Esophagus muscularis mucosa (tissue), 4 donors: Measurements from ENCODE around the gene PCDHB12. TPM values are rescaled to one million over a fixed set of nuclear protein-coding genes. Genes with fewer than 3 reads are reported as not detected.
"Not testable (repeated sequence)": the region's sequence is repeated elsewhere in the genome, so short reads cannot be mapped to it uniquely, and the experiment has no call there.

Experiments
- DNase-seq: peaks from one replicate; pipeline ENCODE4 v3.0.0-alpha.2; 2017; ENCODE audit errors: extremely low spot score
- H3K27ac ChIP-seq, 4 donors: fragments of 200-600 bp; sonication (generic); replicated peaks in 1 of 4; 1 replicate in 3 of 4; 2 replicates in 1 of 4; pipeline ENCODE4 v1.5.1; 2016 to 2019; ENCODE audit warnings: mild to moderate bottlenecking in 1 of 4
- H3K27me3 ChIP-seq, 4 donors: fragments of 200-600 bp; sonication (generic); one replicate each; pipeline versions ENCODE4 v1.5.1 to v1.6.0; 2016 to 2019
- H3K36me3 ChIP-seq, 4 donors: fragments of 200-600 bp; sonication (generic); one replicate each; pipeline ENCODE4 v1.5.1; 2016 to 2019
- H3K4me1 ChIP-seq, 4 donors: fragments of 200-600 bp; sonication (generic); one replicate each; pipeline ENCODE4 v1.5.1; 2016 to 2019
- H3K4me3 ChIP-seq, 4 donors: fragments of 200-600 bp; sonication (generic); 1 replicate in 2 of 4; 2 replicates in 2 of 4; pipeline ENCODE4 v1.5.1; 2016 to 2019; ENCODE audit warnings: mild to moderate bottlenecking in 4 of 4, moderate library complexity in 1 of 4
- H3K9me3 ChIP-seq, 4 donors: fragments of 200-600 bp; sonication (generic); 1 replicate in 3 of 4; 2 replicates in 1 of 4; pipeline ENCODE4 v1.5.1; 2016 to 2019
- CTCF ChIP-seq, 3 experiments: fragments of 200-600 bp in 2 of 3; fragments of 450-650 bp in 1 of 3; sonication (generic) in 2 of 3; IDR thresholded peaks; one replicate each; pipeline ENCODE4 v1.5.1; 2017 to 2019; ENCODE audit warnings: antibody characterized with exemption in 3 of 3, mild to moderate bottlenecking in 2 of 3, moderate library complexity in 1 of 3
- EP300 ChIP-seq: sonication (generic); formaldehyde crosslinking; IDR thresholded peaks from one replicate; pipeline ENCODE4 v1.6.1; 2017; ENCODE audit warnings: antibody characterized with exemption
- POLR2A ChIP-seq: fragments of 450-650 bp; IDR thresholded peaks from one replicate; pipeline ENCODE4 v1.6.1; 2017; ENCODE audit warnings: antibody characterized with exemption, moderate library complexity, mild to moderate bottlenecking, low read depth
- POLR2AphosphoS5 ChIP-seq, 2 donors: sonication (generic); formaldehyde crosslinking; IDR thresholded peaks; one replicate each; pipeline ENCODE4 v1.6.1; 2017; ENCODE audit warnings: antibody characterized with exemption in 2 of 2
- WGBS: methylation state at CpG from one replicate; pipeline ENCODE4 v1.1.5; 2018; 5-methylcytosine and 5-hydroxymethylcytosine counted together
- intact Hi-C: fragments of 100-400 bp; cut with DNase I; formaldehyde crosslinking; loops from one replicate; pipeline ENCODE4 v1.15.1; 2023
- total RNA-seq, 4 donors: library from RNA; depleted of rRNA; stranded (reverse); fragments of >200 nt; gene quantifications; one replicate each; pipeline versions ENCODE4 v1.1.0 to v1.2.1, GENCODE V29; 2016

Gene PCDHB12
- total RNA-seq, 4 donors from 2014 or later, result 2.2 to 4.3 (median 2.9) TPM

GRCh38 chr5:141180313-141180712 lies 28.2 kb upstream of the PCDHB12 start:
- intact Hi-C loops, result no loop called here
- no peak for TF ChIP-seq POLR2A
- TF ChIP-seq CTCF (IDR thresholded peaks at IDR 0.05), result no peak
- no peak for TF ChIP-seq POLR2AphosphoS5 (IDR thresholded peaks at IDR 0.05)
- TF ChIP-seq EP300, result no peak
- DNase-seq, result no peak
- Histone ChIP-seq H3K27ac (no peak overlapping the region), H3K27me3 (peaks cover 0 to 79% (median 2%) of the 10 kb centered on the region in 4 donors), H3K4me3 (no peak overlapping the region), H3K4me1 (no peaks in the 10 kb centered on the region), H3K36me3 (no peaks in the 10 kb centered on the region), H3K9me3 (peaks cover 0 to 82% (median 52%) of the 10 kb centered on the region in 4 donors)
- 63% methylated on average over 1 of the region's 1 CpG for WGBS

GRCh38 chr5:141182248-141182647 lies 26.3 kb upstream of the PCDHB12 start, which contains the start of gene PCDHB16:
Gene PCDHB16, plus strand, starts transcription at chr5:141182387. Its CDS starts 173 bp downstream, at chr5:141182560.
- no peak for TF ChIP-seq EP300
- TF ChIP-seq POLR2A, result no peak
- peak; percentile 36 to 42 (median 37) for TF ChIP-seq CTCF (IDR thresholded peaks at IDR 0.05)
- peak in 1 of 2 donors; percentile 8 for TF ChIP-seq POLR2AphosphoS5 (IDR thresholded peaks at IDR 0.05)
- intact Hi-C loops, result no loop called here
- WGBS, result 8% methylated on average over 13 of the region's 13 CpGs
- H3K36me3 ChIP-seq, result peaks cover 0 to 3% (median 0%) of the 10 kb centered on the region in 4 donors
- no peaks in the 10 kb centered on the region for H3K4me1 ChIP-seq
- peaks cover 0 to 80% (median 48%) of the 10 kb centered on the region in 4 donors for H3K9me3 ChIP-seq
- DNase-seq, result no peak
- H3K27me3 ChIP-seq, result peaks cover 0 to 76% (median 2%) of the 10 kb centered on the region in 4 donors
- peak within 1 kb of the TSS; percentile 40 to 52 (median 43) for H3K4me3 ChIP-seq
- H3K27ac ChIP-seq, result peak within 1 kb of the TSS; percentile 24 to 48 (median 30)

GRCh38 chr5:141184117-141184855 lies 24.2 kb upstream of the PCDHB12 start:
- H3K36me3 ChIP-seq, H3K4me3 ChIP-seq, H3K27ac ChIP-seq, intact Hi-C loops, DNase-seq, H3K4me1 ChIP-seq: not testable (repeated sequence)
- 30% methylated on average over 7 of the region's 69 CpGs for WGBS
- H3K9me3 ChIP-seq, result peaks cover 0 to 79% (median 49%) of the 10 kb centered on the region in 4 donors
- peaks cover 0 to 75% (median 2%) of the 10 kb centered on the region in 4 donors for H3K27me3 ChIP-seq

- WGBS, result 17% methylated on average over 9 of the region's 9 CpGs
- no peak within 1 kb of the TSS for H3K27ac ChIP-seq
- H3K9me3 ChIP-seq, result peaks cover 0 to 88% (median 65%) of the 10 kb centered on the region in 4 donors
- no peak for DNase-seq
- H3K4me3 ChIP-seq, result peak within 1 kb of the TSS in 1 of 4 donors; percentile 40
- peaks cover 0 to 3% (median 0%) of the 10 kb centered on the region in 4 donors for H3K36me3 ChIP-seq
- H3K27me3 ChIP-seq, result peaks cover 0 to 61% (median 0%) of the 10 kb centered on the region in 4 donors
- TF ChIP-seq CTCF (IDR thresholded peaks at IDR 0.05) (peak in 2 of 3 experiments; percentile 5 to 35), EP300 (no peak)
- intact Hi-C loops, result no loop called here
- no peaks in the 10 kb centered on the region for H3K4me1 ChIP-seq
Measured at GRCh38 chr5:141186897-141187512, 21.5 kb upstream of the PCDHB12 start, which contains the start of gene PCDHB9. Gene PCDHB9, plus strand, starts transcription at chr5:141187161. Its CDS starts 158 bp downstream, at chr5:141187319.

GRCh38 chr5:141188682-141189081 lies 19.8 kb upstream of the PCDHB12 start:
- DNase-seq, H3K4me1 ChIP-seq, intact Hi-C loops, H3K36me3 ChIP-seq, H3K27ac ChIP-seq, H3K4me3 ChIP-seq: not testable (repeated sequence)
- 23% methylated on average over 21 of the region's 37 CpGs for WGBS
- Histone ChIP-seq H3K9me3 (peaks cover 0 to 86% (median 63%) of the 10 kb centered on the region in 4 donors), H3K27me3 (peaks cover 0 to 44% (median 0%) of the 10 kb centered on the region in 4 donors)

- H3K27me3 ChIP-seq, result peaks cover 0 to 41% (median 0%) of the 10 kb centered on the region in 4 donors
- WGBS, result no CpG with 5 or more reads among the region's 35 CpGs
- intact Hi-C loops, H3K36me3 ChIP-seq, H3K4me1 ChIP-seq, H3K27ac ChIP-seq, DNase-seq, H3K4me3 ChIP-seq: not testable (repeated sequence)
- H3K9me3 ChIP-seq, result peaks cover 0 to 84% (median 62%) of the 10 kb centered on the region in 4 donors
Measured at GRCh38 chr5:141189131-141189530, 19.4 kb upstream of the PCDHB12 start.
